ENCODE measurements around the gene TSC22D3.
A peak's percentile ranks its signal among the peaks of the same experiment; 100 is the strongest.
"Not testable (repeated sequence)": the region's sequence is repeated elsewhere in the genome, so short reads cannot be mapped to it uniquely, and the experiment has no call there.

TSC22D3 gene

DNA sequence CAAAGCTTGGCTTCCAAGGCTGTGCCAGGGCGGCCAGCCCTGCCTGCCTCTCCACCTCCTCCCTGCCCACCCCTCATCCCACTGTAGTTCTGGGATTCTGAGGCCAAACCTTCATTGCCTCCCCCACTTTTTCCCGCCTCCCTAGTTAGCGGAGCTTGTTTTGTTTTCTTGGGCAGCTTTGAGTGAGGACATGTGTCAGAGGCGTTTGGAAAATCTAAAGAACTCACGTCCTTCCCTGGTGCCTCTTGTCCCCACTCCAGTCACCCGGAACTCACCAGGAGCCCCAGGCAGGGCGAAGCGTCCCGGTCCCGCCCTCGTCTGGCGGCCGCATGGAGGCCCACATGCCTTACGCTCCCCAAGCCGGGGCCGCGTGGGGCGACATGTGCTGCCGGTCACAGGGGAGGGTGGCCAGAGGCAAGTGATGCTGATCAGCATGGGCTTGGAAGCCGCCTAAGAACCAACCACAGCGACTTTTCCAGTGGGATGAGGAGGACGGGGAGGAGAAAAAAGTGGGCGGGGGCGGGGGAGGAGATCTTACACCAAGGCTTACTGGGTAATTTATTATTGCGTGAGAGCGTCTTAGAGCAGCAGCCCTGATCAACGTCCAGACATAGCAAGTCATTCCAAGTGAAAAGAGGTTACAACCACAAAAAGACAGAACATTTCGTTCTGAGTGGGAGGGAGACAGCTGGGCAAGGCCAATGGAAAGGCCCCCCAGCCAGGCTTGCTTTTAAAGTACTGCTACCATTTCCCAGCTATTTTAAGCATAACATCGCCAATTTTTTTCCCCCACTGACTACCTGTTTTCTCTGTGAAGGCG, 98.8 kb downstream of the TSC22D3 start:
- peak in 1 of 2 experiments; percentile 19 for DNase-seq

DNA sequence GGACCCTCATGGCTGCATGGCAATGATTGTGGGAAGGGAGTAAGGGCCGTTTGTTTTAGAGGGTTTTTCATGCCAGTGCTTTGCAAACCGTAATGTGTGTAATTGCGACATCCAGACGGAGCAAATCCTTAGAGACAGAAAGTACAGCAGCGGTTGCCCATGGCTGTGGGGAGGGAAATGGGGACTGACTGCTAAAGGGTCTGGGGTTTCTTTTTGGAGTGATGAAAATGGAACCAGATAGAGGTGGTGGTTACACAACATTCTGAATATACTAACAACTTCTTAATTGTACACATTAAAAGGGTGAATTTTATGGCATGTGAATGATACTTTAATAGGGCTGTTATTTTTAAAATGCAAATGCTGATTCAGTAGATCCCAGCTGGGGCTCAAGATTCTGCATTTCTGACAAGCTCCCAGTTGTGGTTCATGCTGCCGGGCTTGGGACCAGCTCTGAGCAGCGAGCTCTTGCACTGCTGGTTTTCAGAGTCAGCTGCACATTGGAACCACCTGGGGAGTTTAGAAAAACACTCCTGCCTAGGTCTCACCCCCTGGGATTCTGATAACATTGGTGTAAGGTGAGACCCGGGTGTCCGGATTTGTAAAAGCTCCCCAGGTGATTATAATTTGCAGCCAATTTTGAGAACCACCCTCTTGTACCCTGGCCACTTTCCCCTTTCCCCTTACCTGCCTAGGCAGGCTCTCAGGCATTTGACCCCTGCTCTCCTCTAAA, 99.6 kb downstream of the TSC22D3 start:
- no peak for DNase-seq

DNA sequence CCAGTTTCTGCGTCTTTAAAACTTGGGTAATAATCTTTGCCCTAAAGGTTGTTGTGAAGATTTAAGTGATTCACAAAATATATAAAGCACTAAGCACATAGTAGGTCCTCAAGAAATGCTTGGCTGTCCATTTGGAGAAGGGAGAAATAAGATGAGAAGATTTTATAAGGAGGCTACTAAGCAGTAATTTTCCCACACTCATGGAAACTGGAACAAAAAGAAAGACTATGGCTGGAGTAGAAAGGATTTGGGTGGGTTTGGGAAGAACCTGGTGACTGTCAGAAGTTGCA, 100.3 kb downstream of the TSC22D3 start:
- DNase-seq = no peak

DNA sequence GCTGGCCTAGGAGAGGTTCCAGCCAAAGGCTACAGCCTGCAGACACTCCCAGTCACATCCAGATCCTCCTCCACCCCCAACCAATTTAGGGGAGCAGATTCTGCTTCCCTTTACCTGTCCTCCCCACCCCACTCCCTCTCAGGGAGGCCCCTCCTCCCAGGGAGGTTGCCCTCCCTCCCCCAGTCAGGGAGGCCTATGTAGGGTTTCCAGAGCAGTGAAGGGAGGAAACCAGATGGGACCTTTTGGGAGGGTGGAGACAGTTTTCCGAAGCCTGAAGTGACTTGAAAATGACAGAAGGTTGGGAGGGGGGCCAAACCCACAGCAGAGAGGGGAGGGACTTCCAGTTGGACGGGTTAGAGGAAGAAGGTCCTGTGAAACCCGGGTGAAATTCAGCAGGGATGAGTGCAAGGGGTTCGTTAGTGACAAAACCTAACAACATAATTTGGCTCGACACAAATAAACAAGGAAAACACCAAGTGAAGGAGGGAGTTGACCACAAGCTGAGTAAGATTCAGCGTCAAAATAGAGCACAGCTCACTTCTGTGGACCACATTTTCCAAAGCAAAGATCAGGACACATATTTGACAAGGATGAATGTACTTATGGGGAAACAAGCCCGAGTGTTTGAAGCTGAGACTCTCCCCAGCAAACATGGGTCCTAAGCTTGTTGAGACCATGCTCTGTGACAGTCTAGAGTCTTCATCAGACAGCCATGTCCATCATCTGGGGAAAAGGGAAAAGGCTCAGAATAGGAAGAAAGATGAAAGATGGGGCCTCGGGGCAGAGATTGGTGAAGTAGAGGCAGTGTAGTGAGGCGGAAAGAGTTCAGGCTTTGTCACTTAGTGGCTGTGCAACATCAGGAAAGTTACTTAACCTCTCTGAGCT, 100.9 kb downstream of the TSC22D3 start:
- DNase-seq = no peak

DNA sequence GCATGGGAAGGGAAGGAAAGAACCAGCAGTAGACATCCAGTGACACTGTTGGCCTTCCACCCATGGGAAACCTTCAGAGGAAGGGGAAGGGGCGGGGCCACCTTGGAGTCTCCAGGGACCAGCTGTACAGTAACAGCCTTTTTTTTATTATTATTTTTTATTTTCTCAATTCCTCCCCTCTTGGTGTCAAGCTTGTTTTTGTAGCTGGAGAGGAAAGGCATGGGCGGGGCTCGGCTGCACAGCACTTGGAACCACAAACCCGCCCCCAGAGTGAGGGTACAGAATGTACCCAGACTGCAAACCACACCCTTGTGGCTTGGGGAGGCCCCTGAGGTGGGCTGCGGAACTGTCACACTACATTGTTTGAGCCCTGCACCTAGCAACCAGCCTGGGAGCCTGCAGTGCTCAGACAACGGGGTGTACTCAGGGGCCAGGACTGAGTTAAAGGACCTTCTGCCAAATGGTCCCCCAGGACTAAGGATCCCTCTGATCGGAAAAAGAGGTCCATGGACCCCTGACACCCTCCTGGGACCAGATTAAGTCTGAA, 101.6 kb downstream of the TSC22D3 start:
- DNase-seq = no peak

DNA sequence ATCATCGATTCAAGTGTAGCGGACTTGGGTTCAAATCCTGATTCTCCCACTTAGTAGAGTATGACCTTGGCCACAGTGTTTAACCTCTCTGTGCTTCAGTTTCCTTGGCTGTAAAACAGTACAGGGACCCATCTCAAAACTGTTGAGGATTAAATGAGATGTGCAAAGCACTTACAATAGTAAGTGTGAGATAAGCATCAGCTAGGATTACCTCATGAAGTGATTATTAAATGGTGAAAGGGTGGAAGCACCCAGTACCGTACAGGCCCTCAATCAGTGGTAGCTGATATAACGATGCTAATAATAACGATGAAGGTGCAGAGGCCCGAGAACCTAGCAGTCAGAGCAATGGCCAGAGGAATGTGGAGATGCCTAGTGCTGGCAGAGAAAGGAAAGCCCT, 102.2 kb downstream of the TSC22D3 start:
- DNase-seq = no peak

DNA sequence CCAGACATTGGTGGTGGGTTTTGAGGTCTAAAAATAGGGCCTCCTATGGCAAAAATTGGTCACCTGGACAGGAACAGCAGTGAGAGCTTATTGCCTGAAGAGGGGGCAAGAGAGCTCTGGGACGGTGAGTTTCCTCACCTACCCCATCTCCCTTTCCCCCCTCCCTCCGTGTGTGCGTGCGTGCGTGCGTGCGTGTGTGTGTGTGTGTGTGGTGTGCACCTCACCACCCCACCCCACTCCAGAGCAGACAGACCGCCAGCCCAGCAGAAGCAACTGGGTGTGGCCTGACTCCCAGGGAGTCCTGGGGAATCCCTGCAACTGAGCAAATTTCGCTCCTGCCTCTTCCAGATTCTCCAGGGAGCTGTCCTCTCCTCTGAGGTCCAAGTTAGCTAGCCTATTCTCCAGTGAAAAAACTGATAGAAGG, 102.6 kb downstream of the TSC22D3 start:
- no peak for DNase-seq

DNA sequence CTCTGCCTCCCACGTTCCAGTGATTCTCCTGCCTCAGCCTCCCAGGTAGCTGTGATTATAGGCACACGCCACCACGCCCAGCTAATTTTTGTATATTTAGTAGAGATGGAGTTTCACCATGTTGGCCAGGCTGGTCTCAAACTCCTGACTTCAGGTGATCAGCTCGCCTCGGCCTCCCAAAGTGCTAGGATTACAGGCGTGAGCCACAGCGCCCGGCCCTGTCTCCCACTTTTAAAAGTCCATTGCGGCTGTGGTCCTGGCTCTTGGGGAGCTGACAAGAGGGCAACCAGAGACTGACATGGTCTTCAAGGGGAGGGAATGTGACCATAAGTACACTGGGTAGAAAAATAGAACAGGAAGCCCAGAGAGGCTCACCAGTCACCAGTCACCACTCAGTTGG, 104.3 kb downstream of the TSC22D3 start:
- not testable (repeated sequence) for DNase-seq

DNA sequence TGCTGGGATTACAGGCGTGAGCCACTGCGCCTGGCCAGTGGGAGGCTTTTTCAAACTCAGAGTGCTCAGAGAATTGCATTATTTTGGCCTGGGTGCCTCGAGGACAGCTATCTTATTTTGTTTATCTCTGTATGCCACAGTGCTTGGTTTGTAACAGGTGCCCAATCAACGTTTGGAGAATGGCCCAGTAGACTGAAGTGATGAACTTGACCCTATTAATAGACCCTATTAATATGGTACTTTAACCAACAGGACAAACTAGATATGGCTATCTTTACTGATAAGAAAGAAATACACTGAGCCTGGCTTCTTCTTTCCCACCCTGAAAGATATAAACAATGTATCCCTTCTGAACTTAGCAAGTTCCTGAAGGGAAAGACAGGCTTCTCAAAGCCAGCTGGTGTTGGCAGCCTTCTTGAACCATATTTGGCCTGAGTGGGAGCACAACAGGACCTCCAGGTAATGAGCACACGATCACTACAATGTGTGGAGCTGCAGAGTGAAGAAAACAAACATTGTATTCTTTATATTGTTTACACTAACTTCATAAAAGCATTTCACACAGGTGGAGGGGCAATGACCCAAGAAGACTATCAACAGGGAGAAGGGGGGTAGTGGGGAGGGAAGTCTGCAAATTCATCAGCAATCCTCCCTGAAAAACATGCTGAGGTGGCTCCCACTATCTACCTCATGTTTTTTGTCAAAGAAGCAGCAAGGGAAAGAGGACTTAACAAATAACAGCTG, 105.5 kb downstream of the TSC22D3 start:
- DNase-seq = no peak

DNA sequence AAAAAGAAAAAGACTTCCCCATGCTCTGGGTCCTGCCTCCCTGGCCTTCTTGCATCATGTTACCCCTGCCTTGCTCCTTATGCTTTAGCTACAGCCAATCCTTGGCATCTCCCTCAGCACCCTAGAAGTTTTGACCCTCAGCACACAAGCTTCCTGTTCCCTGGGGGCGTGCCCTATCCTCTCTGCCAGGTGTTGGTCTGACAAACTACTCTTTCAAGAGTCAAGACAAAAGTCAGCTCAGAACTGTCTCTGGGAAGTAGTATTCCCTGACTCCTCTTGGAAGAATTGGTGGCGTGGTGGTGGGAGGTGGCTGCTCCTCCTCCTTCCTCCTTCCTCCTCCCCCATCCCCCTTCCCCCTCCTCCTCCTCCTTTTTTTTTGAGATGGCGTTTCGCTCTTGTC, 106.3 kb downstream of the TSC22D3 start:
- no peak for DNase-seq

DNA sequence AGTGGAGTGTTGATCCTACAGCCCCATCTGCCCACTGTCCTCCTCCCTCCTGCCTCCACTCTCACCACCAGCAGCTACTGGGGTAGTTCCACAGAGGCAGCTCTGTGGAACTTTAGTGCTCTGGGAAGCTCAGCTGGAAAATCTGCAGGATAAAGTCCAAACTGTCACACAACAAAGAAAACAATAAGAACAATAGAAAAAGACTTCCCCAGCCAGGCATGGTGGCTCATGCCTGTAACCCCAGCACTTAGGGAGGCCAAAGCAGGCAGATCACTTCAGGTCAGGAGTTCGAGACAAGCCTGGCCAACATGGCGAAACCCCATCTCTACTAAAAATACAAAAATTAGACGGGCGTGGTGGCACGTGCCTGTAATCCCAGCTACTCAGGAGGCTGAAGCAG, 106.9 kb downstream of the TSC22D3 start:
- DNase-seq = not testable (repeated sequence)

DNA sequence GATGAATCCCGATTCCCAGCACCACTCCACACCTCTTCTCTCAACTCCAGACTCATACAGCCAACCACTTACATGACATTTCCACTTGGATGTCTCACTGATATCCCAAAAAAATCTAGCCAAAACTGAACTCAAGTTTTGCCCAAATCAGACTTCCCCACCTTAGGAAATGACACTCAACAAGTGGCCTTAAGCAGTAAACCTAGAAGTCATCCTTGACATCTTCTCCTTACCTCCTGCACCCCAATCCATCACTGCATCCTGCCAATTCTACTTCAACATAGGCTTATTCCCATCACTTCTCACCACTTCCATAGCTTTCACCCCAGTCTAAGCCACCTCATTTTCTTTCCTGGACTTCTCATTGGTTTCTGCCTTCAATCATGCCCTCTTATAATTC, 108.2 kb downstream of the TSC22D3 start:
- DNase-seq = no peak

DNA sequence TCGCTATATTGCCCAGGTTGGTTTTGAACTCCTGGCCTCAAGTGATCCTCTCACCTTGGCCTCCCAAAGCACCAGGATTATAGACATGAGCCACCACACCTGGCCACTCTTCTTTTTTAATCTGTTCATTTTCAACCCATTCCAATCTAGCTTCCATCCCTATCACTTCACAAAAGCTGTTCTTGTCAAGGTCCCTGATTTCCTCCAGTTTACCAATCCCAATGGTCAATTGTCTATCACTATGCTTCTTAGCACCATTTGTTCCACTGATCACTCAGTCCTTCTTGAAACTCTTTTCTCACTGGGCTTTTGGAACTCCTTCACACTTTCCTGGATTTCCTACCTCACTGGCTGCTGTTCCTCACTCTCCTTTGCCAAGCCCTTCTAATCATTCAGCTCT, 108.7 kb downstream of the TSC22D3 start:
- DNase-seq = no peak
